HT-29 (cell line): ENCODE results near the gene THOC7. TPM values are rescaled to one million over a fixed set of nuclear protein-coding genes. Genes with fewer than 3 reads are reported as not detected.
A peak's percentile ranks its signal among the peaks of the same experiment; 100 is the strongest.

Experiments
- DNase-seq: peaks from one replicate; pipeline ENCODE4 v3.0.0-alpha.2; 2015; ENCODE audit warnings: low spot score
- total RNA-seq: library from RNA; depleted of rRNA; stranded (reverse); fragments of >200 nt; shearing (Covaris generic); gene quantifications from 2 replicates; pipeline ENCODE4 v1.2.3, GENCODE V29; 2014

Gene THOC7
- total RNA-seq, 1 experiment from 2014 or later = 25.6 TPM

DNA sequence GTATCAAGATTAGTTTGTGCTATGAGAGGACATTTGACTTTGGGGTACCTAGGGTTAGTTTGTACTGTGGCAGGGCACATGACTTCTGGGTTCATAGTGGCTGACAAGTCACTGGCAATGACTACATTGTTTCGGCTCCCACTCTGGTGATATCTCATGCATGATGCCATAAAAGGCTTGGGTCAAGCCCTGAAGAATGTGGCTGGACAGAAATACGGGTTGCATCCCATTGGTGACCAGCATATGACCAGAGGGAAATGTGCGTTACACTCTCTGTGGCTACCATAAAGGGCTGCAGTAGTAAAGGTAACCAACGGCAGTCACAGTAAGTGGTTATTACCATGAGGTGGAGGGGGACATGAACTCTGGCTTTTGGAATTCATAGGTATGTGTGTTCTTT is 18.4 kb downstream of the THOC7 start:
- DNase-seq = no peak

DNA sequence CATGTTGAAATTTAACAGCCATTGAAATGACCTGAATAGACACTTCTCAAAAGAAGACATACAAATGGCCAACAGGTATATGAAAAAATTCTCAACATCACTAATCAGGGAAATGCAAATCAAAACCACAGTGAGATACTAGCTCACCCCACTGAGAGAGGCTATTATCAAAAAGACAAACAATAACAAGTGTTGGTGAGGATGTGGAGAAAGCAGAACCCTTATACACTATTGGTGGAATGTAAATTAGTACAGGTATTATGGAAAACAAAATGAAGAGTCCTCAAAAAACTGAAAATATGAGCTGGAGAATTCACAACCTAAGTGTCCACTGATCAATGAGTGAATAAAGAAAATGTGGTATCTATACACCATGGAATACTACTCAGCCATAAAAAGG is 21.5 kb downstream of the THOC7 start:
- DNase-seq = no peak

DNA sequence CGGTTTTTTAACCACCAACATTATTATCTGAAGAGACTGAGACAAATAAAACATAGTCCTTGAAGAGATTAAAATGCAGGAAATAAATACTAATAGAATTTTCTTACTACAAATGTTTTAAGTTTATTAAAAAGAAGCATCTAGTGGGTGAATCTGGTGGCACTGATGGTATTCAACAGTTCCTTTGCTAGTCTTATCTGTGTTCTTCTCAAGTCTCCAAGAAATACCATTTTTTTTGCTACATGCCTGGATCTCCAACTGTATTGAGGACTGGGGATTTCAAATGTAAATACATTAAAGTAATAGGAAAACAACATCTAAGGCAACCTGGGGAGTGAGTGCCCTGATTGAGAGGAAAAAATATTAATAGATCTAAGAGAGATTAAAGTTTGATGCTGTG is 21.9 kb downstream of the THOC7 start:
- no peak for DNase-seq

DNA sequence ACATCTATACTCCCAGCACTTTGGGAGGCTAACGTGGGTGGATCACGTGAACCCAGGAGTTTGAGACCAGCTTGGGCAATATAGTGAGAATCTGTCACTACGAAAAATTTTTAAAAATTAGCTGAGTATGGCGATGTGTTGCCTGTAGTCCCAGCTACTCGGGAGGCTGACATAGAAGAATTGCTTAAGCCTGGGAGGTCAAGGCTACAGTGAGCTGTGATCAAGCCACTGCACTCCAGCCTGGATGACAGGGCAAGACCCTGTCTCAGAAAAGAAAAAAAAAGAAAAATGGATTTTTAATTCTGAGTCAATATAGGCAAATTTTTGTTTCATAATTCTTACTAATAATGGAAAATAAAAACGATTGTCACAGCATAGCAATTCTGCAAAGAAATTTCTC is 31.2 kb downstream of the THOC7 start:
- no peak for DNase-seq

DNA sequence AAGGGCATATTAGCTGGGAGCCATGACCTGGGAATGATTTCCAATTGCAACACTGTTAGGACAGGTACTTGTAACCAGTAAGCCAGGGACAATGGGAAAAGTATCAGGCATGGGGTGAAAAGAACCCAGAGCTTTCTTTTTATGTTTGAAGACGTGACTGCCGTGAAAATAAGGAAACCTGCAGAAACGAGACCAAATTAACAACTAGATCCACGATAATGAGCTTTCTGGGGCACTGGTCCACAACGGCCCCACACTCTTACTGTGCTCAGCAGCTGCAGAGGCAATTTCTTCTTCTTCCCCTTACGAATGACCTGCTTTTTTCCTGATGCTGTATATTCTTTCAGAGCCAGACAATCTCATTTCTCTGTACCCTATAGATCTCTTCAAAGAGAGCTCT is 33.1 kb downstream of the THOC7 start:
- DNase-seq = no peak

DNA sequence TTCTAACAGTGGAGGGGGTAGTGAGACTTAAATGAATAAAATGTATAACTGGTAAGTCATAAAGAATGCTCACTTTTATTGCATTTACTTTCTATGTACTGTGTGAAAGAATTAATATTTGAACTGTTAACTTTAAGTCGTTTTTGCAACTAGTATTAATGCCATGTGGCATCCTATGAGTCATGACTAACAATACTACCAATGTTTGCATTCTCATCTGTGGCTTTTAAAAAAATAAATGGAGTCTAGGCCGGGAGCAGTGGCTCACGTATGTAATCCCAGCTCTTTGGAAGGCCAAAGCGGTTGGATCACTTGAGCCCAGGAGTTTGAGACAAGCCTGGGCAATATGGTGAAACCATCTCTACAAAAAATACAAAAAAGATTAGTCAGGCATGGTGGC is 39.3 kb downstream of the THOC7 start:
- DNase-seq = no peak

DNA sequence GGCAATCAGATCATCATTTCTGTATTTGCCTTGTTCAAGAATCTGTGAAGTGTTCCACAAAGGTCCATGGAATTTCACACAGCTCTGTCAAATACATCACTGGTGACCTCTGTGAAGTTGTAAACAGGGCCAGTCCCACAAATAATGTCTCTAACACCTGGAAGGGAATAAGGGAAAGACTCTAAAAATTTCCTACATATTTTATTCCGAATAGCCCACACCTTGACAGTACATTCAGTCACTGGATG is 44.5 kb downstream of the THOC7 start, which contains the start of gene C3orf49:
C3orf49 (plus strand) TSS at position 149 of the 248 bp plus-strand sequence. CDS start 173 bp downstream, outside the sequence.
- DNase-seq = no peak

DNA sequence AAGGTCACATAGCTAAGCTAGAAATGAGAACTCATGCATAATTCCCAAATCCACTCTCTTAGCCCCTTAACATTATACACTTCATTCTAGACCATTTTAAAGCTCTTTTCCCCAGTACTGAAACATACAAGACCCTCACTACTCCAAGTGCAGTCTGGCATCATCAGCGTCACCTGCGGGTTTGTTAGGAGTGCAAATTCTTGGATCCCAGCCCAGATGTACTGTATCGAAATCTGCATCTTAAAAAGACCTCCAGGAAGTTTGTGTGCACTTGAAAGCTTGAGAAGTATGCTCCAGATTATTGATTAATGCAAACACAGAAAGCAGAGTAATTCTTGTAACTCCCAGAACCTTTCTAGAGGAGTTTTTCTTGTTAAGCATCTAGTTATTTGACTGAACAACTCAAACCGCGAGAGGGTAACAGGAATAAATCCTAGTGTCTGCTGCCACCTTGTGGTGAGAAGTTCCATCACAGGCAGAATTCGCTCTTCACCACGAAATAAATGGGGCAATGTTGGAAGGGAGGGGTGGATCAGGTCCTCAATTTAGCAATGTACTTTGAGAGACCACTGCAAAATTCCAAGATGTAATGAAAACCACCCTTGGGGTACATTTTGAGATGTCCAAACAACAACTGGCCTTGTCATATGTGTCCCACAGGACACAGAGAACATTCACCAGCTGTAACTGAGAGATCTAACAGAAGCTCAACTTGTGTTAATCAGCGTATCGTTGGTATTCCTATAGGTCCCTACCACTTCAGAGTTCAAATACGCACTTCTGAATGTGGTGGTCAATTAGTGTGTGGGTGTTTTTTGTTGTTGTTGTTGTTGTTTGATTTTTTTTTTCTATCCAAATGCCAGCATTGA is 45.1 kb downstream of the THOC7 start:
- DNase-seq = peak; percentile 72

DNA sequence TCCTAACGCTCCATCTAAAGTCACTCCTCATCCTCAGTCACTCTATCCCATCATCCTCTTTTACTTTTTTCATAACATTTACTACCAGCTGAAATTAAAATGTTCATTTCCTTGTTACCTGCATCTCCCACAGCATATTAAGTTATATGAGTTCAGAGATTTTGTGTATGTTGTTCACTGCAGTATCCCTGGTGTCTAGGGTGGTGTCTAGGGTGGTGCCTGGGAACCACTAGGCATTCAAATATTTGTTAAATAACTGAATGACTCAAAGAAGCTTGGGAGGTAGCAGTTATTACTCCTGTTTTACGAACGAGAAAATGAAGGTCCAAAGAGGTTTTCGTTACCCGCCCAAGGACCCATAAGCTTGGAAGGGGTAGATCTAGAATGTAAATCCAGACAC is 46.4 kb downstream of the THOC7 start:
- DNase-seq = peak; percentile 4

DNA sequence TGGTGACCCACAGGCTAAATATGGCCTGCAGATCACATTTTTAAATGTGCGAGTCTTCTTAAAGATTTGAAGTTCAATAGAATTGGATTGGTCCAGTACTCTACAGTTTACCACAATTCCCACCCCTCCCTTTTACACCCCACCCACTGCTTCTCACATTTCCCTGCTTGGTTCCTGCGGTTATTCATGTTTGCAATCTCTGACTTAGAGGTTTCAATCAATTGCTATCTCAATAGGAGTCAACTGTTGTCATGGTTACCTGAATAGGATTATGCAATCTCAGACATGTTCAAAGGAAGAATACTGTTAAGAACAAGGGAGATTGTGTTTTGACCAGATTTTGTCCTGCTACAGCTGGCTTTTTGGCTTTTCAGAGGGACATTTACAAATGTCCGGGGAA is 49.4 kb downstream of the THOC7 start:
- no peak for DNase-seq

DNA sequence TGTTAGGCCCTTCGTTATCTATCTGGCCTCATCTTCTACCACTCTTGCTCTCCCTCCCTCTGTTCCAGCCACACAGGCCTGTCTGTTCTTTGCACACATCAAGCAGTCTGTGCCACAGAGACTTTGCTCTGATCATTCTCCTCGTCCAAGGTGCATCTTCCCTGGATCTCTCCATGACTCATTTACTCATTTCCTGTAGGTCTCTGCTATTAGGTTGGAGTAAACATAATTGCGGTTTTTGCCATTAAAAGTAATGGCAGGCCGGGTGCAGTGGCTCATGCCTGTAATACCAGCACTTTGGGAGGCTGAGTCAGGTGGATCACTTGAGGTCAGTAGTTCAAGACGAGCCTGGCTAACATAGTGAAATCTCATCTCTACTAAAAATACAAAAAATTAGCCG is 54.0 kb downstream of the THOC7 start:
- peak; percentile 51 for DNase-seq

DNA sequence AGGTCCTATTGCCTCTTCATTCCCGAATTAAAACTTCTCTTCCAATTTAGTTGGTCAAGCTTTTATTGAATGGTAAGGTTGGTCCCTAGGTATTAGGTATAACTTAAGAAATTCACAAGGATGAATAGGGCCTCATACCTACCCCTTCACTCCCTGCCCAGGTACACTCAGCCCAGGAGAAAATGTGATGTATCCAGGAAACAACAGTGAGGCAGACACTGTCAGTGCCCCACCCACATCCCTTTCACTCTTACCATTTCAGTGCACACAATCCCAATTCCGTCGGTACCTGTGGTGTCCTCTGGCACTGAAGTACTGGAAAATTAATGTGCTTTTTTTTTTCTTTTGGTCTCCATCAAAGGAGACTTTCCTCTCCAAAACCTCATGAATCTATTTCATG is 55.0 kb downstream of the THOC7 start:
- DNase-seq = peak; percentile 12

DNA sequence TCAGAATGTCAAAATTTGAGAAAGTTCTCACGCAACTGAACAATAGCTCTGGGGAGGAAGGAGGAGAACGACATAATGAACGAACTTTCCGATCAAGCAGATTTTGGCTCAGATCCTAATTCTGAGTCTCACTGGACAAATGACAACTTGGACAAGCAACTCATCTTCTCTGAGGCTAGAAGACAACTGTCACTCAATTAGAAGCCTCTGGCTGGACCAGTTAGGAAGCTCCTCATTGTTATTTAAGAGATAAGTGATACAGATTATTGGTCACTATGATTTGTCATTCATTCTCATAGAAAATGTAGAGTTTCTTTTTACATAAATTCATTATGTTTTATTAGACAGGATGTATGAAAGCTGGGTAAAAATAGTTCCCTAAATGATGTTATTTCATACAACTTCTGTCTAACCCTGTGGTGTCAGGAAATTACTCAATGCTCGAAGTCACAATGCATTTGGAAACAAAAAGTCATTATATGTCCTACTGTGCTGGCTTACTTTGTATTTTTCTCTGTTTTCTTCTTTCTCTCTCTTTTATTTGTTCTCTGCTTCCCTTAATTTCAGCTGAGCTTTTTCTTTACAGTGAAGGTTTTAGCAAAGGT is 55.5 kb downstream of the THOC7 start:
- DNase-seq = no peak

DNA sequence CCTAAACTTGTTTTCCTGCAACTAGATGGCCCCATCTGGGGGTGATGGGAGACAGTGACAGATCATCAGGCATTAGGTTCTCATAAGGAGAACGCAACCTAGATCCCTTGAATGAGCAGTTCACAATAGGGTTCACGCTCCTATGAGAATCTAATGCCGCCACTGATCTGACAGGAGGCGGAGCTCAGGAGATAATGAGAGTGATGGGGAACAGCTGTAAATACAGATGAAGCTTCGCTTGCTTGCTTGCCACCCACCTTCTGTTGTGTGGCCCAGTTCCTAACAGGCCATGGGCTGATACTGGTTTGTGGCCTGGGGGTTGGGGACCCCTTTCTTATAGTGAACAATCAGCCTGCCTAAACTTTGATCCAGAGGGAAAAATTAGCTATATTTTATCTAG is 59.7 kb downstream of the THOC7 start:
- DNase-seq = no peak

DNA sequence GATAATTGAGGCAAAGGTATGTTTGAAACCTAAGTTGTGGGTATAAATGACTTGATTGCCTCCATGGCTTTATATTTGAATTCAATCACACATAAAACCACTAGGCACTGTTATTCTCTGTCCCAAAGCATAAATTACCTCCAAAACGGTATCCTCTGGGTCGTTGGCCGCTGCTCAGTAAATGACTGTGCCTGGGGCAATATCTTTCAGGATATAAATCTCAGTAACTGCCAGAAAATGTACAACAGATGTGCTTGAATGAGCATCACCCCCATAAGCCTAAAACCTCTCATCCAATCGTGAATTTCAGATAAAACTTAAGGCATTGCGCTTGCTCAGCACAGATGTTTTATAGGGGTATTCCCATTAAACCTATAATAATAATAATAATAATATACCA is 63.5 kb downstream of the THOC7 start:
- DNase-seq = no peak

DNA sequence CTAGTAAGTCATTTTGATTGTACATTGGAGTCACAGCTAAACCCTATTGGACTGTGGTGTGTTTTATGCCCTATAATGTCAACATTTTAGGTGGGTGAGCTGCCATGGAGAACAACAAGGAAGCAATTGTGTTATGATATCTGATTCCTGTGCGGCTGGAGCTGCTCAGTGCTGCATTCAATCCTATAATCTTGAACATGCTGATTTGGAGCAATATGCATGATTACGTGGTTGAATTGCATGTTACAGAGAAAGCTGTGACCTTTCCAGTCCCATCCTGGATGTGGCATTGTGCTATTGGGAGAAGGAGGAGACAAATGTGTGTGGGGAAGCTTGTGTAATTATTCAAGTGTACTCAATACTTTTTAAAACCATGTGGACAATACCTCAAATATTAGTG is 64.7 kb downstream of the THOC7 start:
- DNase-seq = no peak

DNA sequence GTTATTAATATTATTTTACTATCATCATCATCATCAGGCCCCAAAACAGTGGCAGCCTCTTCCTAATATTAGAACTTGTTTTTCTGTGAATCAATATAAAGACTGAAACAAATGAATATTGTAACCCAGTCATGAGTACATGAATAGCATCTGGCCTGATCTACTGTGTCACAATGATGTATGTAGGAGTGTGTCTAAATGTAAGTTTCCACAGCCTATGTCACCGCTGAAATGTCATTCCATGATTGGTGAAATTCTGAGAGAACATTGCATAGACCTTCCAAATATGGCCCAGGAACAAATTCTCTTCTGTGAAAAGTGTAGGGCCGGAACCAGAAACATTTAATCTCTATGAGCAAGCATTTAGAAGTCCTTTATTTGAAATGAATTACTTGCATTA is 65.1 kb downstream of the THOC7 start:
- DNase-seq = no peak

DNA sequence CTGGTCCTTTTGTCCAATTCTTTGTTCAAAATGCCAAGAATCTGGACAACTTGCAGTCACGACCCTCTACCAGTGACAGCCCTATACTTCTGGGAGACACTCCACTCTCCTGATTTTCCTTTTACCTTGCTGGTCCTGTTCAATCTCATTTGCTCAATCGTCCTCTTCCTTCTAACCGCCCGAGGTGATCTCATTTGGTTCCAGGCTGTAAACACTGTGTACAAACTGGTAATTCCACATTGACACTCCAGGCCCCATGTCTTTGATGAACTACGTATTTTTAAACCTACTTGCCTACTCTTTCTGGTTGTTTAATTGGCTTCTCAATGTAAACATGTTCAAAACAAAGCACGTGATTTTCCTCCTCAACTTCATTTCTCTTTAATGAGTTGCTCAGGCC is 68.2 kb downstream of the THOC7 start:
- DNase-seq = no peak

DNA sequence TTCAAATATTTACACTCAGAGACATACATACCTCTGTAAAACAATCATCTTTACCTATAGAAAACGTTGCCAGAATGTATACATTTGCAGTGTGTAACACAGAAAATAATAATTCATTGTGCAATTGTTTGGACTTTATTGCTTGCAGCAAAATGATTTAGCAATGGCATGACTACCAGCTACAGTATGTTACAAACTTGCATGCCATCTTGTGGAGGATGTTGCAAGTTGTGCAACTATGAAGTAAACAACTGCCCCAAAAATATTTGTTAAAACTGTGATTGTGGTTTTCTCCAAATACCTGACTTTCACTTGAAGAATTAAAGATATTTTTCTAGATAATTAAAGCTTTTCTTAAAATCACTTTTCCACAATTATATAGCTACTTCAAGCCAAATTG is 71.6 kb downstream of the THOC7 start:
- DNase-seq = no peak
